H9 (cell line): ENCODE results near the gene SPINK1. TPM values are rescaled to one million over a fixed set of nuclear protein-coding genes. Genes with fewer than 3 reads are reported as not detected.

Source experiments
- DNase-seq: peaks from one replicate; pipeline ENCODE4 v3.0.0-alpha.2; 2017
- H2AFZ ChIP-seq: one replicate; pipeline ENCODE4 v1.6.1; 2013; ENCODE audit warnings: mild to moderate bottlenecking, low read length, control low read depth, moderate library complexity
- H2AK5ac ChIP-seq: 2 replicates; pipeline ENCODE4 v1.6.1; 2013; ENCODE audit warnings: low read length, control low read depth, mixed read lengths; ENCODE audit not compliant: insufficient read length
- H2BK120ac ChIP-seq: one replicate; pipeline ENCODE4 v1.6.1; 2013; ENCODE audit warnings: low read depth, mild to moderate bottlenecking, low read length, control low read depth, inconsistent platforms; ENCODE audit not compliant: poor library complexity, severe bottlenecking
- H2BK12ac ChIP-seq: 2 replicates; pipeline ENCODE4 v1.6.1; 2013; ENCODE audit warnings: low read length, control low read depth, mixed read lengths, low read depth; ENCODE audit not compliant: insufficient read length
- H2BK15ac ChIP-seq: 2 replicates; pipeline ENCODE4 v1.6.1; 2013; ENCODE audit warnings: low read depth, low read length, control low read depth
- H2BK20ac ChIP-seq: one replicate; pipeline ENCODE4 v1.6.1; 2013; ENCODE audit warnings: low read depth, mild to moderate bottlenecking, low read length, control low read depth, inconsistent platforms; ENCODE audit not compliant: poor library complexity, severe bottlenecking
- H2BK5ac ChIP-seq: 2 replicates; pipeline ENCODE4 v1.6.1; 2013; ENCODE audit warnings: low read length, control low read depth, mixed read lengths; ENCODE audit not compliant: insufficient read length
- H3K14ac ChIP-seq: 2 replicates; pipeline ENCODE4 v1.6.1; 2013; ENCODE audit warnings: low read length, control low read depth; ENCODE audit not compliant: insufficient read depth
- H3K18ac ChIP-seq: 2 replicates; pipeline ENCODE4 v1.6.1; 2013; ENCODE audit warnings: low read depth, mild to moderate bottlenecking, mixed read lengths, low read length, control low read depth; ENCODE audit not compliant: insufficient read length
- H3K23ac ChIP-seq: 2 replicates; pipeline ENCODE4 v1.6.1; 2013; ENCODE audit warnings: low read length, control low read depth, mixed read lengths, low read depth; ENCODE audit not compliant: insufficient read length
- H3K23me2 ChIP-seq: 2 replicates; pipeline ENCODE4 v1.6.1; 2013; ENCODE audit warnings: low read depth, mild to moderate bottlenecking, mixed read lengths, low read length, control low read depth; ENCODE audit not compliant: insufficient read length, poor library complexity, severe bottlenecking
- H3K27ac ChIP-seq: 2 replicates; pipeline ENCODE4 v1.5.1; 2013; ENCODE audit warnings: low read length, control low read depth, mixed read lengths, low read depth; ENCODE audit not compliant: insufficient read length
- H3K27me3 ChIP-seq: 2 replicates; pipeline ENCODE4 v1.6.1; 2013; ENCODE audit warnings: low read length, control low read depth, inconsistent platforms; ENCODE audit not compliant: insufficient read depth
- H3K4ac ChIP-seq: 2 replicates; pipeline ENCODE4 v1.6.1; 2013; ENCODE audit warnings: low read depth, mild to moderate bottlenecking, control low read depth, inconsistent platforms, low read length, moderate library complexity
- H3K4me1 ChIP-seq: 2 replicates; pipeline ENCODE4 v1.6.1; 2013; ENCODE audit warnings: low read length, control low read depth, inconsistent platforms; ENCODE audit not compliant: insufficient read depth
- H3K4me2 ChIP-seq: 2 replicates; pipeline ENCODE4 v1.6.1; 2013; ENCODE audit warnings: low read length, control low read depth, mixed read lengths; ENCODE audit not compliant: insufficient read length, insufficient read depth
- H3K56ac ChIP-seq: 2 replicates; pipeline ENCODE4 v1.6.1; 2013; ENCODE audit warnings: low read depth, mild to moderate bottlenecking, mixed read lengths, low read length, control low read depth; ENCODE audit not compliant: insufficient read length
- H3K79me1 ChIP-seq: 2 replicates; pipeline ENCODE4 v1.6.1; 2013; ENCODE audit warnings: low read depth, mild to moderate bottlenecking, moderate library complexity, low read length, control low read depth, inconsistent platforms; ENCODE audit not compliant: insufficient read depth, poor library complexity, severe bottlenecking
- H3K79me2 ChIP-seq: 2 replicates; pipeline ENCODE4 v1.6.1; 2013; ENCODE audit warnings: low read length, control low read depth, inconsistent platforms; ENCODE audit not compliant: insufficient read depth
- H3K9ac ChIP-seq: 2 replicates; pipeline ENCODE4 v1.6.1; 2013; ENCODE audit warnings: low read length, control low read depth, mixed read lengths; ENCODE audit not compliant: insufficient read length; ENCODE audit errors: extremely low read depth
- H3K9me3 ChIP-seq: one replicate; pipeline ENCODE4 v1.6.1; 2013; ENCODE audit warnings: low read depth, low read length, inconsistent platforms; ENCODE audit not compliant: control insufficient read depth
- H3T11ph ChIP-seq: one replicate; pipeline ENCODE4 v1.6.1; 2013; ENCODE audit warnings: mild to moderate bottlenecking, low read length, control low read depth, inconsistent platforms
- H4K20me1 ChIP-seq: one replicate; pipeline ENCODE4 v1.6.1; 2013; ENCODE audit not compliant: control insufficient read depth, insufficient read length, insufficient read depth
- H4K5ac ChIP-seq: 2 replicates; pipeline ENCODE4 v1.6.1; 2013; ENCODE audit warnings: low read depth, mild to moderate bottlenecking, mixed read lengths, low read length, control low read depth; ENCODE audit not compliant: insufficient read length
- H4K8ac ChIP-seq: replicated peaks from 2 replicates; pipeline ENCODE4 v1.6.1; 2013; ENCODE audit warnings: low read length, control low read depth, mixed read lengths, low read depth; ENCODE audit not compliant: insufficient read length
- H4K91ac ChIP-seq: 2 replicates; pipeline ENCODE4 v1.6.1; 2013; ENCODE audit warnings: low read depth, mild to moderate bottlenecking, moderate library complexity, mixed read lengths, low read length, control low read depth; ENCODE audit not compliant: insufficient read length
- H3K27ac Mint-ChIP-seq, 3 experiments: 2 replicates in 2 of 3; 3 replicates in 1 of 3; pipeline ENCODE4 v1.8.0; 2020 to 2021; ENCODE audit warnings: mixed read lengths in 3 of 3, mild to moderate bottlenecking in 1 of 3, moderate library complexity in 1 of 3
- H3K27me3 Mint-ChIP-seq: 2 replicates; pipeline ENCODE4 v1.8.0; 2021; ENCODE audit warnings: low read depth, mild to moderate bottlenecking, moderate library complexity, mixed read lengths
- H3K36me3 Mint-ChIP-seq, 3 experiments: 2 replicates in 2 of 3; 3 replicates in 1 of 3; pipeline ENCODE4 v1.8.0; 2020 to 2021; ENCODE audit warnings: low read depth in 3 of 3, mixed read lengths in 3 of 3; ENCODE audit not compliant: insufficient read depth in 1 of 3
- H3K4me1 Mint-ChIP-seq, 2 experiments: 2 replicates each; pipeline ENCODE4 v1.8.0; 2020; ENCODE audit warnings: mixed read lengths in 2 of 2
- H3K4me3 Mint-ChIP-seq, 2 experiments: 2 replicates in 1 of 2; 3 replicates in 1 of 2; pipeline ENCODE4 v1.8.0; 2020 to 2021; ENCODE audit warnings: mild to moderate bottlenecking in 2 of 2, mixed read lengths in 2 of 2, moderate library complexity in 1 of 2
- H3K9me3 Mint-ChIP-seq, 2 experiments: 2 replicates in 1 of 2; 3 replicates in 1 of 2; pipeline ENCODE4 v1.8.0; 2020; ENCODE audit warnings: mild to moderate bottlenecking in 2 of 2, mixed read lengths in 2 of 2, moderate library complexity in 1 of 2
- CTCF ChIP-seq: fragments of 200-600 bp; sonication (generic); conservative IDR thresholded peaks from 3 replicates; pipeline ENCODE4 v1.8.0; 2021; ENCODE audit warnings: antibody characterized with exemption, mild to moderate bottlenecking
- WGBS: extraction: QIAGEN DNeasy Blood & Tissue Kit; methylation state at CpG from one replicate; pipeline ENCODE4 v1.1.7; 2013; ENCODE audit warnings: missing lambda C conversion rate, low lambda C conversion rate, mixed read lengths; ENCODE audit not compliant: insufficient read length; ENCODE audit errors: extremely low coverage; 5-methylcytosine and 5-hydroxymethylcytosine counted together
- total RNA-seq: library from RNA; stranded (reverse); gene quantifications from 2 replicates; pipeline ENCODE4 v1.2.1, GENCODE V29; 2021

SPINK1 gene
- total RNA-seq, 1 experiment from 2014 or later = 3.1 TPM

DNA sequence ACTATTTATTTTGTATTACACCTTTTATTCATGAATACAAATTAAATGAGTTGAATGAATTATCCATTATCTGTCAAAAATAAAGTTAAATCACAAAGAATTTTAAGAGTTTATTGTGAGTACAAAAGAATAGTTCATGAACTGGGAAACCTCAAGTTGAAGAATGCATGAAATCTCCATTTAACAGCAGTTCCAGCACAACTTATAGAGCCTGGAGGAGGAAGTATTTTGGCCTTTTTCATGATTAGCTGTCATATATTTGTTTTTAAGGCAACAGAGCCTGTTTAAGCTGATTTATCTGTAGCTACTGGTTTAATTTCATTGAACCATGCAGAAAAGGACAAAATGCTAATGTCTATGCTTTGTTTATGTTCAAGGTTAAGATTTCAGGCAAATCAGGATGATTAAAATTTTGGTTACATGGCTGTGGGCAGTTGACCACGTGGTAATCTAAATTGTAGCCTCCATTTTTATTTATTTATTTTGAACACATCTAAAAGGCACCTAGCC lies 12.2 kb downstream of the SPINK1 start:
- H2AFZ ChIP-seq = no peak overlapping the region
- DNase-seq = no peak
- H3K4ac ChIP-seq = no peak overlapping the region
- no peak overlapping the region for H3K23ac ChIP-seq
- no peak overlapping the region for H2AK5ac ChIP-seq
- no peaks in the 10 kb centered on the region for H3K27me3 ChIP-seq
- whole genome bisulfite sequencing = no CpG with 5 or more reads among the region's 1 CpG
- H3K27ac ChIP-seq = no peak overlapping the region
- no peak overlapping the region for H3K4me2 ChIP-seq
- H2BK5ac ChIP-seq = no peak overlapping the region
- H3K23me2 ChIP-seq = no peaks in the 10 kb centered on the region
- H3K79me1 ChIP-seq = no peaks in the 10 kb centered on the region
- no peak overlapping the region for H4K8ac ChIP-seq
- H4K20me1 ChIP-seq = no peaks in the 10 kb centered on the region
- Mint-ChIP-seq H3K4me1 (peaks cover 0 to 5% of the 10 kb centered on the region in 2 experiments; a peak in 2 of 4 replicates), H3K27ac (no peak overlapping the region), H3K4me3 (no peak overlapping the region), H3K36me3 (peaks cover 2 to 4% (median 2%) of the 10 kb centered on the region in 3 experiments; a peak in 3 of 7 replicates), H3K27me3 (no peaks in the 10 kb centered on the region), H3K9me3 (peaks cover 0 to 4% of the 10 kb centered on the region in 2 experiments; a peak in 2 of 5 replicates)
- no peak overlapping the region for H2BK20ac ChIP-seq
- H4K91ac ChIP-seq = no peak overlapping the region
- H2BK15ac ChIP-seq = no peak overlapping the region
- H3K4me1 ChIP-seq = no peaks in the 10 kb centered on the region
- no peak overlapping the region for H3K9ac ChIP-seq
- H3K9me3 ChIP-seq = no peaks in the 10 kb centered on the region
- H4K5ac ChIP-seq = no peak overlapping the region
- no peak overlapping the region for H2BK12ac ChIP-seq
- H3K18ac ChIP-seq = no peak overlapping the region
- TF ChIP-seq CTCF = no peak
- H3K14ac ChIP-seq = no peak overlapping the region
- no peak overlapping the region for H3K56ac ChIP-seq
- no peak overlapping the region for H3T11ph ChIP-seq
- no peaks in the 10 kb centered on the region for H3K79me2 ChIP-seq
- H2BK120ac ChIP-seq = no peak overlapping the region
